MM.1S (cell line): ENCODE data around the gene SLC9B2.

Experiments
- EZH2 ChIP-seq: fragments of 300-600 bp; sonication (generic); optimal IDR thresholded peaks from 2 replicates; pipeline ENCODE3; 2017; ENCODE audit warnings: low read depth, mild to moderate bottlenecking, antibody characterized with exemption, low read length, mixed read lengths
- EZH2phosphoT487 ChIP-seq: fragments of 300-600 bp; sonication (generic); IDR thresholded peaks from 2 replicates; pipeline ENCODE4 v1.6.1; 2018; ENCODE audit warnings: antibody characterized with exemption, low read length
- TF ChIP-seq, protein P1 (sequence below): fragments of 300-600 bp; sonication (generic); IDR thresholded peaks from 2 replicates; pipeline ENCODE4 v1.5.1; 2016; ENCODE audit warnings: antibody characterized with exemption, low read length, mixed read lengths

DNA sequence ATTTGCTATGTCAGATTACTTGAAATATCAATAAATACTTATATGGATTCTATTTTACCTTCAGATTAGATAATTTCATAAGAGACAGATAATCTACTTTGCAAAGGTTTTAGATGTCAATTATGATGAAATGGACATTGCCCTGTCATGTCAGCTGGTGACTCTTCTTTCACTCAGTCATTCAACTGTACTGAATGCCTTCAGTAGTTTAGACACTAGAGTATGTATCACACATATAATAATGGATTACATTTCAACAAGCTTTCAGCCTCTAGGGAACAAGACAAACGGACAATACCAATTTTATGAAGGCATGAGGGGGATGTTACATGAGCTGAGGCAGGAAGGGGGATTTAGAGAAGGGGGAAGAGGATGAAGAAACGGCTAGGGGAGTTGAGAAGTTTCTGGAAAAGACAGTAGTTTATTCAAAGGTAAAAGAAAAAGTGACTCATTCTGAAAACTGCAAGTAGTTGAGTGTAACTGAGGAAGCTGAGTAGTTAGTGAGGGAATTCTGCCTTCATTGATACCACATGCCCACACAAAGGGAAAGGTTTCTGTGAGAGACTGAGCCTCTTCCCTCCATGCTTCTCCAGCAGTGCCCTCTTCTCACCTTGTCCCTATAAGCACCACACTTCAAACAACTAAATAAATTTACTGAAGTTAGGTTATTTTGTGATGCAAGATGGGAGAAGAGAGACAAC lies 25.7 kb downstream of the SLC9B2 start:
- TF ChIP-seq, protein P1, sequence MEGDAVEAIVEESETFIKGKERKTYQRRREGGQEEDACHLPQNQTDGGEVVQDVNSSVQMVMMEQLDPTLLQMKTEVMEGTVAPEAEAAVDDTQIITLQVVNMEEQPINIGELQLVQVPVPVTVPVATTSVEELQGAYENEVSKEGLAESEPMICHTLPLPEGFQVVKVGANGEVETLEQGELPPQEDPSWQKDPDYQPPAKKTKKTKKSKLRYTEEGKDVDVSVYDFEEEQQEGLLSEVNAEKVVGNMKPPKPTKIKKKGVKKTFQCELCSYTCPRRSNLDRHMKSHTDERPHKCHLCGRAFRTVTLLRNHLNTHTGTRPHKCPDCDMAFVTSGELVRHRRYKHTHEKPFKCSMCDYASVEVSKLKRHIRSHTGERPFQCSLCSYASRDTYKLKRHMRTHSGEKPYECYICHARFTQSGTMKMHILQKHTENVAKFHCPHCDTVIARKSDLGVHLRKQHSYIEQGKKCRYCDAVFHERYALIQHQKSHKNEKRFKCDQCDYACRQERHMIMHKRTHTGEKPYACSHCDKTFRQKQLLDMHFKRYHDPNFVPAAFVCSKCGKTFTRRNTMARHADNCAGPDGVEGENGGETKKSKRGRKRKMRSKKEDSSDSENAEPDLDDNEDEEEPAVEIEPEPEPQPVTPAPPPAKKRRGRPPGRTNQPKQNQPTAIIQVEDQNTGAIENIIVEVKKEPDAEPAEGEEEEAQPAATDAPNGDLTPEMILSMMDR = no peak
- TF ChIP-seq EZH2phosphoT487 (no peak), EZH2 (no peak)
